Neural cell (in vitro differentiated cells): ENCODE measurements around the gene IPO11. TPM values are rescaled to one million over a fixed set of nuclear protein-coding genes. Genes with fewer than 3 reads are reported as not detected.
"Not testable (repeated sequence)": the region's sequence is repeated elsewhere in the genome, so short reads cannot be mapped to it uniquely, and the experiment has no call there.

ENCODE experiments used
- H2AFZ ChIP-seq: fragments of 200-600, 300-800 bp; sonication (generic), shearing (Covaris generic); 2 replicates; pipeline ENCODE4 v1.6.0; 2014; ENCODE audit warnings: low read depth, mild to moderate bottlenecking, antibody characterized with exemption, low read length, moderate library complexity
- H3F3A ChIP-seq: fragments of 200-600 bp; shearing (Covaris generic); 2 replicates; pipeline ENCODE4 v1.6.1; 2016; ENCODE audit warnings: mild to moderate bottlenecking, moderate library complexity, mixed read lengths, antibody characterized with exemption, low read length; ENCODE audit not compliant: insufficient read depth, poor library complexity, severe bottlenecking
- H3K27ac ChIP-seq: fragments of 200-600, 300-800 bp; sonication (generic), shearing (Covaris generic); 2 replicates; pipeline ENCODE4 v1.5.1; 2014; ENCODE audit warnings: mild to moderate bottlenecking, low read length, moderate library complexity
- H3K27me3 ChIP-seq: fragments of 300-800, 200-600 bp; sonication (generic), shearing (Covaris generic); 2 replicates; pipeline ENCODE4 v1.6.0; 2014; ENCODE audit warnings: mild to moderate bottlenecking, low read depth, low read length, moderate library complexity; ENCODE audit not compliant: insufficient read depth
- H3K36me3 ChIP-seq: fragments of 300-800, 200-600 bp; sonication (generic), shearing (Covaris generic); 2 replicates; pipeline ENCODE4 v1.5.1; 2014; ENCODE audit warnings: mild to moderate bottlenecking, antibody characterized with exemption, low read length, moderate library complexity; ENCODE audit not compliant: insufficient read depth
- H3K4me2 ChIP-seq: fragments of 300-800, 200-600 bp; sonication (generic), shearing (Covaris generic); 2 replicates; pipeline ENCODE4 v1.6.0; 2014; ENCODE audit warnings: mild to moderate bottlenecking, low read length
- H3K4me3 ChIP-seq: fragments of 300-800, 200-600 bp; sonication (generic), shearing (Covaris generic); 2 replicates; pipeline ENCODE4 v1.5.1; 2014; ENCODE audit warnings: mild to moderate bottlenecking, low read length, moderate library complexity
- H3K79me2 ChIP-seq: fragments of 200-600 bp; shearing (Covaris generic); replicated peaks from 2 replicates; pipeline ENCODE4 v1.6.0; 2014; ENCODE audit warnings: mild to moderate bottlenecking, low read length, moderate library complexity; ENCODE audit not compliant: insufficient read depth
- H3K9ac ChIP-seq: fragments of 300-800, 200-600 bp; sonication (generic), shearing (Covaris generic); 2 replicates; pipeline ENCODE4 v1.6.1; 2016; ENCODE audit warnings: mild to moderate bottlenecking, low read length, mixed read lengths
- H3K9me2 ChIP-seq: fragments of 200-600 bp; shearing (Covaris generic); 2 replicates; pipeline ENCODE4 v1.6.1; 2016; ENCODE audit warnings: mild to moderate bottlenecking, low read length, mixed read lengths; ENCODE audit not compliant: insufficient read depth
- H3K9me3 ChIP-seq: fragments of 200-600, 300-800 bp; sonication (generic), shearing (Covaris generic); 2 replicates; pipeline ENCODE4 v1.6.1; 2016; ENCODE audit warnings: mild to moderate bottlenecking, mixed run types, low read length, moderate library complexity, mixed read lengths
- H4K20me1 ChIP-seq: fragments of 200-600 bp; shearing (Covaris generic); 2 replicates; pipeline ENCODE4 v1.6.1; 2016; ENCODE audit warnings: mild to moderate bottlenecking, mixed run types; ENCODE audit not compliant: insufficient read depth
- EP300 ChIP-seq: fragments of 450-650 bp; conservative IDR thresholded peaks from 2 replicates; pipeline ENCODE4 v1.6.1; 2014; ENCODE audit warnings: antibody characterized with exemption, mild to moderate bottlenecking, moderate library complexity; ENCODE audit not compliant: poor library complexity, severe bottlenecking
- EZH2 ChIP-seq: fragments of 200-600, 300-800 bp; shearing (Covaris generic), sonication (generic); IDR thresholded peaks from 2 replicates; pipeline ENCODE4 v1.6.1; 2014; ENCODE audit warnings: antibody characterized with exemption, low read length, borderline replicate concordance, mild to moderate bottlenecking; ENCODE audit not compliant: insufficient read depth, poor library complexity, severe bottlenecking
- MXI1 ChIP-seq: fragments of 450-650 bp; conservative IDR thresholded peaks from 2 replicates; pipeline ENCODE4 v1.6.1; 2014; ENCODE audit warnings: antibody characterized with exemption, mild to moderate bottlenecking; ENCODE audit not compliant: poor library complexity, severe bottlenecking
- POLR2AphosphoS5 ChIP-seq: IDR thresholded peaks from 2 replicates; pipeline ENCODE4 v1.6.1; 2012
- RAD21 ChIP-seq: fragments of 450-650 bp; conservative IDR thresholded peaks from 2 replicates; pipeline ENCODE4 v1.6.1; 2014; ENCODE audit warnings: antibody characterized with exemption, mild to moderate bottlenecking, moderate library complexity
- SMC3 ChIP-seq: fragments of 450-650 bp; conservative IDR thresholded peaks from 2 replicates; pipeline ENCODE4 v1.6.1; 2014; ENCODE audit warnings: antibody characterized with exemption, mild to moderate bottlenecking, moderate library complexity; ENCODE audit not compliant: poor library complexity
- TAF1 ChIP-seq: IDR thresholded peaks from 2 replicates; pipeline ENCODE4 v1.6.1; 2012; ENCODE audit warnings: low read depth
- polyA plus RNA-seq: library from polyadenylated mRNA; depleted of rRNA; stranded (reverse); fragments of >200 nt; gene quantifications from 2 replicates; pipeline ENCODE4 v1.2.3, GENCODE V29; 2014
- TF ChIP-seq, protein P1 (sequence below): fragments of 450-650 bp; IDR thresholded peaks from 2 replicates; pipeline ENCODE4 v1.5.1; 2014; ENCODE audit warnings: antibody characterized with exemption, mild to moderate bottlenecking, moderate library complexity; ENCODE audit not compliant: poor library complexity, severe bottlenecking
- TF ChIP-seq, protein P2 (sequence below): IDR thresholded peaks from 2 replicates; pipeline ENCODE4 v1.6.1; 2012; ENCODE audit warnings: borderline replicate concordance

Gene IPO11
- polyA plus RNA-seq, 1 donor from 2014 or later: 12.5 TPM

DNA sequence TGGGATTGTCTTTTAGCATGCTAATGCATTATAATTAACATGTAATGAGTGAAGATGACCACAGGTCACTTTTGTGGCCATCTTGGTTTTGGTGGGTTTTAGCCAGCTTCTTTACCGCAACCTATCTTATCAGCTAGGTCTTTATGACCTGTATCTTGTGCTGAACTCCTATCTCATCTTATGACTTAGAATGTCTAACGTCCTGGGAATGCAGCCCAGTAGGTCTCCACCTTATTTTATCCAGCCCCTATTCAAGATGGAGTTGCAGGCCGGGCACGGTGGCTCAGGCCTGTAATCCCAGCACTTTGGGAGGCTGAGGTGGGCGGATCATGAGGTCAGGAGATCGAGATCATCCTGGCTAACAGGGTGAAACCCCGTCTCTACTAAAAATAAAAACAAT is 211.9 kb downstream of the IPO11 start:
- not testable (repeated sequence) for H3F3A ChIP-seq, H4K20me1 ChIP-seq, H3K79me2 ChIP-seq, H3K9me2 ChIP-seq, H3K4me2 ChIP-seq, H3K27me3 ChIP-seq, H3K36me3 ChIP-seq, H3K9ac ChIP-seq, H2AFZ ChIP-seq, H3K27ac ChIP-seq, H3K9me3 ChIP-seq, H3K4me3 ChIP-seq

DNA sequence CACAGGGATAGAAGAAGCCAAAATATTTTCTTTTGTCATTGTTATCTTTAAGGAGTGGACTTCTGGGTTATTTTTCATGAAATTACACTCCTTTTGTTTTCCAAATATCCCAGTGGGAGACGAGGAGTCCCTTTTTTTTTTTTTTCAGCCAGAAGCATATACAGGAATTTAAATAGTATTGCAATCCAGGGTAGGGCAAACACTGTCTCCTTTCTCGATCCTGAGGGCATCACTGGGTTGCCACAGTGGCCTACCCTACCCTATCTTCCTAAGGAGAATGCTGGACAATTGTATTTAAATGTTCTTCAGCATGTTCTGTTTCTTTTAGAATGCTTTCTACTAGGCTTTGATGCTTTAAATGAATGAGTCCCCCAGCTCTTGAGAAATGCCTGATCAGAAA is 214.0 kb downstream of the IPO11 start:
- Histone ChIP-seq H3K36me3 (no peaks in the 10 kb centered on the region), H3K9me2 (no peaks in the 10 kb centered on the region), H2AFZ (no peak overlapping the region), H3K4me2 (no peak overlapping the region), H4K20me1 (no peaks in the 10 kb centered on the region), H3K4me3 (no peak overlapping the region), H3K79me2 (no peaks in the 10 kb centered on the region), H3K9ac (no peak overlapping the region), H3K9me3 (no peaks in the 10 kb centered on the region), H3K27ac (no peak overlapping the region), H3K27me3 (no peaks in the 10 kb centered on the region), H3F3A (no peaks in the 10 kb centered on the region)
- TF ChIP-seq, protein P1, sequence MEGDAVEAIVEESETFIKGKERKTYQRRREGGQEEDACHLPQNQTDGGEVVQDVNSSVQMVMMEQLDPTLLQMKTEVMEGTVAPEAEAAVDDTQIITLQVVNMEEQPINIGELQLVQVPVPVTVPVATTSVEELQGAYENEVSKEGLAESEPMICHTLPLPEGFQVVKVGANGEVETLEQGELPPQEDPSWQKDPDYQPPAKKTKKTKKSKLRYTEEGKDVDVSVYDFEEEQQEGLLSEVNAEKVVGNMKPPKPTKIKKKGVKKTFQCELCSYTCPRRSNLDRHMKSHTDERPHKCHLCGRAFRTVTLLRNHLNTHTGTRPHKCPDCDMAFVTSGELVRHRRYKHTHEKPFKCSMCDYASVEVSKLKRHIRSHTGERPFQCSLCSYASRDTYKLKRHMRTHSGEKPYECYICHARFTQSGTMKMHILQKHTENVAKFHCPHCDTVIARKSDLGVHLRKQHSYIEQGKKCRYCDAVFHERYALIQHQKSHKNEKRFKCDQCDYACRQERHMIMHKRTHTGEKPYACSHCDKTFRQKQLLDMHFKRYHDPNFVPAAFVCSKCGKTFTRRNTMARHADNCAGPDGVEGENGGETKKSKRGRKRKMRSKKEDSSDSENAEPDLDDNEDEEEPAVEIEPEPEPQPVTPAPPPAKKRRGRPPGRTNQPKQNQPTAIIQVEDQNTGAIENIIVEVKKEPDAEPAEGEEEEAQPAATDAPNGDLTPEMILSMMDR: no peak
- TF ChIP-seq POLR2AphosphoS5: no peak
- TF ChIP-seq RAD21: no peak
- TF ChIP-seq, protein P2, sequence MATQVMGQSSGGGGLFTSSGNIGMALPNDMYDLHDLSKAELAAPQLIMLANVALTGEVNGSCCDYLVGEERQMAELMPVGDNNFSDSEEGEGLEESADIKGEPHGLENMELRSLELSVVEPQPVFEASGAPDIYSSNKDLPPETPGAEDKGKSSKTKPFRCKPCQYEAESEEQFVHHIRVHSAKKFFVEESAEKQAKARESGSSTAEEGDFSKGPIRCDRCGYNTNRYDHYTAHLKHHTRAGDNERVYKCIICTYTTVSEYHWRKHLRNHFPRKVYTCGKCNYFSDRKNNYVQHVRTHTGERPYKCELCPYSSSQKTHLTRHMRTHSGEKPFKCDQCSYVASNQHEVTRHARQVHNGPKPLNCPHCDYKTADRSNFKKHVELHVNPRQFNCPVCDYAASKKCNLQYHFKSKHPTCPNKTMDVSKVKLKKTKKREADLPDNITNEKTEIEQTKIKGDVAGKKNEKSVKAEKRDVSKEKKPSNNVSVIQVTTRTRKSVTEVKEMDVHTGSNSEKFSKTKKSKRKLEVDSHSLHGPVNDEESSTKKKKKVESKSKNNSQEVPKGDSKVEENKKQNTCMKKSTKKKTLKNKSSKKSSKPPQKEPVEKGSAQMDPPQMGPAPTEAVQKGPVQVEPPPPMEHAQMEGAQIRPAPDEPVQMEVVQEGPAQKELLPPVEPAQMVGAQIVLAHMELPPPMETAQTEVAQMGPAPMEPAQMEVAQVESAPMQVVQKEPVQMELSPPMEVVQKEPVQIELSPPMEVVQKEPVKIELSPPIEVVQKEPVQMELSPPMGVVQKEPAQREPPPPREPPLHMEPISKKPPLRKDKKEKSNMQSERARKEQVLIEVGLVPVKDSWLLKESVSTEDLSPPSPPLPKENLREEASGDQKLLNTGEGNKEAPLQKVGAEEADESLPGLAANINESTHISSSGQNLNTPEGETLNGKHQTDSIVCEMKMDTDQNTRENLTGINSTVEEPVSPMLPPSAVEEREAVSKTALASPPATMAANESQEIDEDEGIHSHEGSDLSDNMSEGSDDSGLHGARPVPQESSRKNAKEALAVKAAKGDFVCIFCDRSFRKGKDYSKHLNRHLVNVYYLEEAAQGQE: no peak
- no peak for TF ChIP-seq EP300
- no peak for TF ChIP-seq SMC3
- TF ChIP-seq MXI1: no peak
- no peak for TF ChIP-seq EZH2
- TF ChIP-seq TAF1: no peak

DNA sequence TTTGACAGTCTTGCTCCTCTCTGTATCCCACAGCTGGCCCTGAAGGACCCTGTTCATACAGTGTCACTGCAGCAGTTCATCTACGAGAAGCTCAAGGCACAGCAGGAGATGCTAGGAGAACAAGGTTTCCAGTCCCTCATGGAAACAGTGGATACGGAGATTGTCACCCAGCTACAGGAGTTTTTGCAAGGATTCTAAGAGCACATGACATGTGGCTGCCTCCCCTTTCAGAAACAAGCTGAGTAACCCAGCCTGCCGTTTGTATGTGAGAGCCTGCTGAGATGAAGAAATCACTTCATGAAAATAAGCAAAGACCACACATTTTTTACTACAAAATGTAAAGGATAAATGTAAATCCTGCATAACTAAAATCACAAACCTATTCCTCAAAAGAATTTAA is 214.6 kb downstream of the IPO11 start:
- H3K9me3 ChIP-seq: no peaks in the 10 kb centered on the region
- TF ChIP-seq, protein P2: no peak
- TF ChIP-seq RAD21 (no peak), EP300 (no peak), SMC3 (no peak), TAF1 (no peak), POLR2AphosphoS5 (no peak), MXI1 (no peak), EZH2 (no peak)
- TF ChIP-seq, protein P1: no peak
- no peak overlapping the region for H3K27ac ChIP-seq
- H3K4me2 ChIP-seq: no peak overlapping the region
- no peak overlapping the region for H3K9ac ChIP-seq
- no peaks in the 10 kb centered on the region for H3K9me2 ChIP-seq
- no peaks in the 10 kb centered on the region for H3K27me3 ChIP-seq
- no peaks in the 10 kb centered on the region for H3F3A ChIP-seq
- no peaks in the 10 kb centered on the region for H3K79me2 ChIP-seq
- no peaks in the 10 kb centered on the region for H3K36me3 ChIP-seq
- no peak overlapping the region for H2AFZ ChIP-seq
- no peak overlapping the region for H3K4me3 ChIP-seq
- no peaks in the 10 kb centered on the region for H4K20me1 ChIP-seq
